HG03159 (cell line): ENCODE results near the gene STK17A.

Experiments used
- ATAC-seq: cut with Tn5 transposase; IDR thresholded peaks from one replicate; pipeline ENCODE4 v1.9.1; 2021; ENCODE audit warnings: mild to moderate bottlenecking, moderate library complexity; ENCODE audit not compliant: unreplicated experiment

The STK17A gene

GRCh38 chr7:43630482-43630881 lies 47.6 kb downstream of the STK17A start:
- no peak for ATAC-seq

GRCh38 chr7:43631559-43631958 lies 48.7 kb downstream of the STK17A start:
- ATAC-seq: no peak

DNA sequence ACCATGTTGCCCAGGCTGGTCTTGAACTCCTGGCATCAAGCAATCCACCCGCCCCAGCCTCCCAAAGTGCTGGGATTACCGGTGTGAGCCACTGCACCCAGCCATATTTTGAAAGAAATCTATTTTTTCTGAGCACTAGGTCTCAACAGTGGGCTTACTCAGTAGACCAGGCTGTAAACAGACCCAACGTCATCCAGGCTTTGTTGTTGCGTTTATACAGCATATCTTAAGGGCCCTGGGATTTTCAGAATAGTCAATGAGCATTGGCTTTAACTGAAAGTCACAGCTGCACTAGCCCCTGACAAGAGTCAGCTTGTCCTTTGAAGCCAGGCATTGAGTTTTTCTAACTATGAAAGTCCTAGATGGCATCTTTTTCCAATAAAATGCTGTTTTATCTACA lies 49.8 kb downstream of the STK17A start:
- no peak for ATAC-seq

- ATAC-seq: no peak
Observed at GRCh38 chr7:43634384-43634783, 51.5 kb downstream of the STK17A start.

DNA sequence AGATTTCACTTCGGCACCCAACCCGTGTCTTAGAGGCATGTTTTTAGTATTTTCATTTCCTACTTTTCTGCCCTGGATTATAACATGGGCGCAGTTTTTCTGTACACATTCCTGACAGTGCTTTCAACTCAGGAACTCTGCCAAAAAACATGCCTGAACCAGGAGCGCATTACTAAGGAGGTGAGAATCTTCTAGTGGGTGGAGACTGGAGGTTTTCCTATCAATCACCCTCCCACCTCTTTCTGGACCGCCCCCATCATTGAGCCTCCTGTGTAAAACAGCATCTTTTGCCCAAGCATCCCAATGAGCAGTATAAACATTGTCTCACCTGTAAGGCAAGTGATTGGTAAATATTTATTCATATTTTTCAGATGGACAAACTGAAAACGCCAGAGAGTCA lies 53.2 kb downstream of the STK17A start:
- no peak for ATAC-seq

DNA sequence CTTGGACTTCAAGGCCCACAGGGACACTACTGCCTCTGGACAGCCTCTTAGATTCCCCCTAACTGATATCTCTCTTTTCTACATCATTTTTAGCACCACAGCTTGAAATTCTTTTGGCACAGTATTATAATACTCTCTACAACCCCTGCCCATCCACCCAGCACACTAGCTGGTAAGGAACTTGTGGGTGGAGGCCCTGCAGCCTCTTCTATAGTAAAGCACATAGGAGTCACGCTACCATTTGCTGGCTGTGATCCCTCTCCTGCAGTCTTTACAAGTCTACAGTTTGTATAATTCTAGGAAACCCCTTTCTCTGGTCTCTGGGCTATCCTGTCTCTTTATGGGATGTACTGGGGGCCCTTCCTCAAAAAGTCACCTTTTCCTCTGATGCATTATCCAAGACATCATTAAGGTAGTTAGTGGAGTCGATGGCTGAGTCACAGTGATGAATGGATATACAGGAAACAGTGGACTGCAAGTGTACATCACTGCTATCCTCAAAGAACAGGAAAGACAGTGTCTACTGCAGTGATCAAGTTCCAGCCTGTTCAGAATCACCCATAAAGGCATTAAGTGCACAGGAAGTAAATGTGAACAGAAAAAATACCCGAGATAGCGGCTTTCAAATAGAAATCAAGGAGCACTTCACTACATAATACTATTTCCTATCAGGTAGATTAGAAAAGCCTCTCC lies 54.4 kb downstream of the STK17A start:
- ATAC-seq: no peak

DNA sequence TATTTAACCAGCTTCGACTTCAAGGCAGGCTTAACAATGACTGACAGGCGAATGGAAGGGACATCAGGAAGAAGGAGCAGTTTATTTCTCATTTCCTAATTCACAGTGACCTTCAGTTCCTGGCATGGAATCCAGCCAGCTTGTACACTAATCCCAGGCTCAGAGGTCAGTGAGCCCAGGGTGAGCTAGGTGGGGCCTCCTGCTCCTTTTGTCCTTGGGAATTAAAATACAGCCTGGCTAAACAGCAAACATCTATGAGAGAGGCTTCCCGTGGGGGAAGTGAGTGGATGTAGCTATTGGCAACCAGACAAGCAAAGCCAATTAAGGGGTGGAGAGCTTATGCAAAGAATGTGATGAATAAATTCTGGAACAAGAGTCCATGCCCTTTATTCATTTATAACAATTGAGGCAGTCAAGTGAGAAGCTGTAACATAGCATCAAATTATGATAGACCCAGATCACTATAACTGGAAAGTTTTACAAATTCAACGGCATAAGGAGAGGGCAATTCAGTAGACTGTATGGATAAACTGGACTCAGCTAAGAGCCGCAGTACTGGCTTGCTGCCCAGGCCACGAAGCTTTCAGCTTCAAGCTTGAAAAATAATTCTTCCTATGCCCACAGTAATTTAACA lies 57.1 kb downstream of the STK17A start:
- ATAC-seq: no peak

GRCh38 chr7:43640679-43641078 lies 57.8 kb downstream of the STK17A start:
- ATAC-seq: no peak

DNA sequence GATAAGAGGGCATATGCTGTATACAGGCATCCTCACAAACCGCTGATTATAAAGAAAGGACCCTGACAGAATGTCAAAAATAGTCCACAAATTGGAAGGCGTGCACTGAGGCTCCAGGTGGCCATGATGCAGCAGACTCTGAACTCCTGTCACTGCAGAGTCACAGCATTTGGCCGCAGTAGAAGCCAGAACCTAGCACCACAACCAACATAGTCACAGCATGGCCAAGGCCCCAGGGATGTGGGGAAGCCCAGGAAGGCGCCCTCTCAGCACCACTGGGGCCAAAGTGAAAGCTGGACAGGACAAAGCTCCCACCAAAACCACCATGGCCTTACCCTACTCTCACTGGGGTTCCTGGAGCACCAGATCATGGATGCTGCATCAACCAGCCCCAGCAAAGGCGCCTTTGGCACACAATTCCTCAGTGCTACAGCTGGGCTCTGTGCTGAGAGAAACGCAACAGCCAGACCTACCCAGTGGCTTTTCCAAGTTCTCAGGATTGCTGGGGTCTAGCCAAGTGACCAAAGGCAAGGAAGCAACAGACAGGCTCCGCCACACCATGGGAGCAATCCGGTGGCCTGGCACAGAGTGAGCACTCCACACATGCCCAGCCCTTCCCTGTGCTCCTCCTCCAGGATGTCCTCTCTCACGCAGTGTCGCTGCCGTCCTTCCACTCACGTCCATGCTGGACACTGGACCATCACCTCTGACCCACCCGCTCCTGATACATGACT lies 60.2 kb downstream of the STK17A start:
- no peak for ATAC-seq

DNA sequence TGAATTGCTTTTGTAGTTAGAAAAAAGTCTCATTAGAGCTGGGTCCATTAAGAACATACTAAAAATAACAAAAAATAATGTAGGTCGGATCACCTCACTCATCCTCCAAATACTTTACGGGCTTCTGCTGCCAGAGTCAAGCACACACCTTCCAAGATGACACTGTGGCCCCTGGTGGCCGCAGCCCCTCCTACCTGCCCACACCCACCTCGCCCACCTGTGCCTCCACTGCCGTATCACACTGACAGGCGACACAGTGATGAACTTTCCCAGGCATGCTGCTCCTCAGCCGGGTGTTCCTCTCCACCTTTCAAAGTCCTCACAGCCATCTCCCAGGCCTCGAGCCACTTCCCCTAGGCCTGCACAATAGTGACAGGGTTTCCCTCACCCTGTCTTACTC lies 60.9 kb downstream of the STK17A start:
- no peak for ATAC-seq

- ATAC-seq: no peak
Observed at GRCh38 chr7:43645699-43646226, 62.9 kb downstream of the STK17A start.

DNA sequence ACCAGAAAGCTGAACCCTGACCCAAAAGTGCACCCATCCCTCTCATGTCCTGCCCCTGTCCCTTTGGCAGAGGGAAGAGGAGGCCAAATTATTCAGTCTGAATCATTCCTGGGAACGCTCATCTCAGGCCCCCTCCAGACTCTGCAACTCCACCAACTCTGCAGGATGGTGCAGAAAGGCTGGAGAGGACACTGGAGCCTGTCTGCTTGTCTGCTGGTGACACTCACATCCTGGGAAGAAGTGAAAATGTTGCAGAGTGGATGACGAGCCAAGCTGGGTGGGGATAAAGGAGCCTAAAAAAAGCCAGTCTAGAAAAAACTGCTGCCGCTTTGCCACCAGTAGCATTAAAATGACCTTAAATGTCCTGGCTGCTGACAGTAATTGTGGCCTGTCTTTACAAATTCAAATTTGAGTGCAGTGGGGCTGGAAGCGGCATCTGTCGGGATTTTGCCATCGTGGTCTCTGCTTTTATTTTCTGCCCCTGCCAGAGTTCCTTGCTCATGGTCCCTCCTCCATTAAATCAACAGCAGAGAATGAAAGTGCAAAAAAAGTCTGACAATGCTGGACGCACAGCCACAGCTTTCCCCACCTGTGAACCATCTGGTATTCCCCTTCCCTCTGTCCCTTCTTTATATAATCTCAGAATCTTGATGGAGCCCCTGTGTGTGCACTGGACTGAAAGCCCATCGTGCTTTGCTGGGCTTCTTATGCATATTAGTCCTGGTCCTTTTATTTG lies 63.9 kb downstream of the STK17A start:
- no peak for ATAC-seq

GRCh38 chr7:43647339-43647672 lies 64.4 kb downstream of the STK17A start:
- no peak for ATAC-seq

- ATAC-seq: no peak
Observed at GRCh38 chr7:43647673-43648472, 65.0 kb downstream of the STK17A start.

GRCh38 chr7:43648473-43649406 lies 65.8 kb downstream of the STK17A start:
- ATAC-seq: peak; percentile 47

GRCh38 chr7:43649755-43650274 lies 66.9 kb downstream of the STK17A start:
- peak; percentile 70 for ATAC-seq

- ATAC-seq: no peak
Observed at GRCh38 chr7:43650457-43651052, 67.6 kb downstream of the STK17A start.

DNA sequence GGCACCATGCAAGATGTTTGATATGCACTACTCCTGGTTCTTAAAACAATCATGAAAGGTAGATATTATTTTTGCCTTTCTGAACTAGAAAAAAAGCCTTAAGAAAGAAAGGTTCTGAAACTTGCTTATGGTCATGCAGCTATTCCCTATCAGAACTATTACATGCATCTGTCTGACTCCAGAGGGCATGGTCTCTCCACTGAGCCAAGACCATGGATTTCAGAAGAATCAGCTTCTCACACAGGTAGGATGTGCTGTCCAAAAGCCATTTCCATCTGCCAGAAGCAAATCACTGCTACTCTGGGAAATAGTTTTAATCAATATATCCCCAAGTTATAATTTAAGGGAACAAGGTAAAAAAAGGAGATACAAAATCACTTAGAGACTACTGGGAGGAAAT lies 69.5 kb downstream of the STK17A start:
- no peak for ATAC-seq

DNA sequence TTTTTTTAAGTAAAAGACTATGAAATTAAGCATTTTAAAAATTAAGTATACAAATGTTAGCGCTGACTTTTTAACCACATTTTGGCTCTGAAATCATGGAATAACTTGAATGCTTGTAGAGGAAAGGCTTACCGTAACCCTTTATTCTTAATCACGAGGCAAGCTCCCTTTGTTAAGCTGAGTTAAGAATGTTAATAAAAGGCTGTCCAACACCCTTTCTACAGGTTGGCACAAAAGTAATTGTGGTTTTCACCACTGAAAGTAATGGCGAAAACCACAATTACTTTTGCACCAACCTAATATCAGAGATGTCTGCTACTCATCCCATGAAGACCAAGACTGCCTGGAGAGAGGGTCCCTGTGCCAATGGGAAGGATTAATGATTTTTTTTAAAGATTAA lies 70.6 kb downstream of the STK17A start:
- ATAC-seq: no peak
